Placental pericyte (primary cell): ENCODE results near the gene RPL32. TPM values are rescaled to one million over a fixed set of nuclear protein-coding genes. Genes with fewer than 3 reads are reported as not detected.

ENCODE experiments used
- small RNA-seq: library from RNA; depleted of rRNA; stranded (forward); fragments of <200 nt; gene quantifications from one replicate; pipeline ENCODE3, GENCODE V24; 2012; ENCODE audit warnings: low replicate concordance
- total RNA-seq: library from RNA; depleted of rRNA; stranded (reverse); fragments of >200 nt; gene quantifications from 2 replicates; pipeline ENCODE4 v1.2.3, GENCODE V29; 2012

RPL32 gene
- total RNA-seq, result 338 and 975 TPM in 2 replicates

DNA sequence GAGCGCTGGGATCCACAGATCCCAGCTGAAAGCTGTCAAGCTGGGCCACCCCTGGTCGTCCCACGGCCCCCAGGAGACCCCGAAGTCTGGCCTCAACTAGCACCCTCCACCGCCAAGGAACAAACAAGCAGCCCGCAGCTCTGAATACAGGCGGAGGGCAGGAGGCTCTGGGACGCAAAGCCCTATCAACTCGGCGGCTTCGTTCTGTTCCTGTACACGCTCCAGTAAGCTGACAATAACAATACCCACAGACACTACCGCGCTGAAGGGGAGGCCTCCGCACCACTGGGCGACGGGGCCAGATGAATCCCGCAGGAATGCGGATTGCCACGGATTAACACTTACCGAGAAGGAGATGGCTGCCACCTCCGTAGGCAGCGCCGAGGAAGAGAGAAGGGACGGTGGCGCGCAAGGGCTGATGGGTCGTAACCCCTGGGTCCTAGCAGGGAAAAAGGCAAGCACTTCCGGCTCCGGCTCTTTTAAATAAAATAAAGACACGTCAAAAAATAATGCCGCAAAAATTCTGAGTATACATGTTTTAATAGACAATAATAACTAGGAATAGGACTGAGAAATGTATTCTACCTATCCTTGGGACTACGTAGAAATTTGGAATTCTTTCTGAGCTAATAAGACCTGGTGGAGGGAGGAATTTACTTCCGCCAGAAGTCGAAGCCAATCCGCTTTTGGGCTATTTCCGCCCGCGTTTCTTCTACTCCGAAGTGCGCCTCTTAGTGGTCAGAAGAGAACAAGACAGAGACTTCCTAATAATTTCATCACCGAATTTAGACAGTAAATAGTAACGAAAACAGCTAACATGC, at the start of gene RPL32:
TSS of gene RPL32 (minus strand) at position 417 of the 821 bp plus-strand sequence. CDS start 1,328 bp downstream, outside the sequence.

DNA sequence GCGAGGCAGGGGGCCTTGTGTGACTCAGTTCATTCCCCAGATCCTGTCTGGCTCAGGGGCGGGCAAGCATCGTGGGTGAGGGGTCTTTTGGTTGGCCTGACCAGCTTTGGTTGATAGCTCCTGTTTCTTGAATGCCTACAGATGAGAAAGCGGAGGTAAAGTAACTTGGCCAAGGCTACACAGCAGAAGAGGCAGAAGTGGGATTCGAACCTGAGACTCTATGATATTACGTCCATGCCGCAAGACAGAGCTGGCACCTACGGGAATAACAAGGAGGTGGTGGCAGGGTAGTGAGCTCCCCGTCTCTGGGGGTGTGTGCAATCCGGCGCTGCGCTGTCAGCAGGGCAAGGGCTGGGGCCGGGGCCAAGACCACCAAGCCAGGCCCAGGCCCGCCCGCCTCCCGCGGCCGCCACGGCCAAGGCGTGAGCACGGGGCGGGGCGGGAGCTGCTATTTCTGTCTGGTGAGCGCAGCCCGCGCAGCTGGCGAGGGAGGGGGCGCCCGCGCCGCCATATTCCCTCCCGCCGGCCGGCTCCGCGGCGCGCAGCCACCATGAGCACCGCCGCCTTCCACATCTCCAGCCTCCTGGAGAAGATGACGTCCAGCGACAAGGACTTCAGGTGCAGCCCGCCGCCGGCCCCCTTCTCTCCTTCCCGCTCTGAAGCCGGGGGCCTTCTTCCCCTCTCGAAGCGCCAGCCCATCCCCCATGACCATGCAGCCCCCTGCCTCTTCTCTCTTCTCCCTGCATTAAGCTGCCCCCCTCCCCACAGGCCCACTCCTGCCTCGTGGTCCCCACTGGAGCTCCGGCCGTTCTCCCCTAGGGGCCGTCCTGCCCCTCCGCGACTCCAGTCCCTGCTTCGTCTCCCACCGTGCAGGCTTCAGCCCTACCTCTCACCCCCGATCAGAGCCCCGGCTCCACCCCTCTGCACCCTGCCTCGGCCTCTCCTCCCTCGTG, 44.9 kb downstream of the RPL32 start, which contains the start of gene CAND2:
TSS of gene CAND2 (plus strand) at position 510 of the 953 bp plus-strand sequence. CDS start at position 551, 41 bp downstream.

Small RNAs within 50 kb of the gene (small RNA-seq; reads per million reads assigned to genes)
- gene AC034198.1, result not detected

Other genes with a start within 250 kb of the RPL32 start
- 58.6 and 102 TPM in 2 replicates for gene RAF1, start 177.4 kb downstream of the RPL32 start, total RNA-seq
- gene TMEM40, start 82.3 kb downstream of the RPL32 start, total RNA-seq, result 0.86 TPM in 1 of 2 replicates, not detected in the other
- gene CAND2, start 44.9 kb downstream of the RPL32 start, total RNA-seq, result 2.6 and 3.1 TPM in 2 replicates
- 14.2 and 22.3 TPM in 2 replicates for gene IQSEC1, start 231.9 kb upstream of the RPL32 start, total RNA-seq